GM21526 (cell line): ENCODE data around the gene TMEM17.

Source experiments
- ATAC-seq: cut with Tn5 transposase; IDR thresholded peaks from one replicate; pipeline ENCODE4 v1.9.1; 2021; ENCODE audit warnings: moderate library complexity; ENCODE audit not compliant: unreplicated experiment, low FRiP score

TMEM17 gene

GRCh38 chr2:62512384-62512783, 6.4 kb upstream of the TMEM17 start:
- no peak for ATAC-seq

GRCh38 chr2:62511636-62512035, 5.6 kb upstream of the TMEM17 start:
- ATAC-seq: no peak

- ATAC-seq: peak; percentile 25
Observed at GRCh38 chr2:62506421-62506750, 391 bp upstream of the TMEM17 start.

- no peak for ATAC-seq
Observed at GRCh38 chr2:62505109-62505749, 766 bp downstream of the TMEM17 start.

DNA sequence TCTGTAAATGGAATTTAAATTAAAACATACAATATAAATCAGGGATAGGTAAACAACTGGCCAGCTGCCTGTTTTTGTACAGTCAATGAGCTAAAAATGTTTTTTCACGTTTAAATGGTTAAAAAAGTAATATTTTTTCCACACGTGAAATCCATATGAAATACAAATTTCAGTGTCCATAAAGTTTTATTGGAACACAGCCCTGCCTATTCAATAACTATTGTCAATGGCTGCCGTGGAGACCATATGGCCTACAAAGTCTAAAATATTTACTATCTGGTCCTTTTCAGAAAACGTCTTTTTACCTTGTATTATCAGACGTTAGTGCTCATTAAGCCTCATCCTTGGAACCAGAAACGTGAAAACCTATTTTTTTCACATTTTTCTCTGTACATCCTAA, 1.3 kb downstream of the TMEM17 start:
- no peak for ATAC-seq

DNA sequence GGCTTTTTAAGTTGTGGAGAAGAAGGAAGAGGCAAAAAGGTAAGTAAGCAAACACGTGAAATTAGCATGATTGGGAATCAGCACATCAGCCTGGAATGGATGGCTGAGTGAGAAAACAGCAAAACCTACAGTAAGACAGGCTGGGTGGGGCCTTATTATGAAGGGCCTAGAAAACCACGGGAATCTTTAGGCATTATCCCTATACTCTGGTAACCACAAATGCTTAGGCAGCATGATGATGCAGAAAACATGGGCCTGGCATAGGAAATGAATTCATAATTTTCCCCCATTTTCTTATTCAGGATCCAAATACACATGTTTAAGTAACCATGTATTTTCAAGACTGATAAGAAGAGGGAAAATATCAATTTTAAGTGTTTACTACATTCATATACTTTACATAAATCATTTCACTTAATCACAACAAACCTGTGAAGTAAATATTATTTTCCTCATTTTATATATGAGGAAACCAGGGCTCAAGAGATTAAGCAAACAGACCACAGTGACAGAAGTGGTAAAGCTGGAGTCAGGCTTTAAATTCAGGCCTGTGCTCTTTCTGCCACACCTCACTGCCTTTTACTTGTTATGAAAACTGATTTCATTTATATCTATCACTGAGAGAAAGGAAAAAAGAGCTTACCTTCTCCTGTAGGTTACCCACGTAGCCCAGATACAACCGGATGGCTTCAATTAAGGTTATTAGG, 4.0 kb downstream of the TMEM17 start:
- no peak for ATAC-seq

- ATAC-seq: no peak
Observed at GRCh38 chr2:62501069-62501468, 4.9 kb downstream of the TMEM17 start.

- ATAC-seq: no peak
Observed at GRCh38 chr2:62499430-62500060, 6.5 kb downstream of the TMEM17 start.

GRCh38 chr2:62498739-62499138, 7.3 kb downstream of the TMEM17 start:
- no peak for ATAC-seq

DNA sequence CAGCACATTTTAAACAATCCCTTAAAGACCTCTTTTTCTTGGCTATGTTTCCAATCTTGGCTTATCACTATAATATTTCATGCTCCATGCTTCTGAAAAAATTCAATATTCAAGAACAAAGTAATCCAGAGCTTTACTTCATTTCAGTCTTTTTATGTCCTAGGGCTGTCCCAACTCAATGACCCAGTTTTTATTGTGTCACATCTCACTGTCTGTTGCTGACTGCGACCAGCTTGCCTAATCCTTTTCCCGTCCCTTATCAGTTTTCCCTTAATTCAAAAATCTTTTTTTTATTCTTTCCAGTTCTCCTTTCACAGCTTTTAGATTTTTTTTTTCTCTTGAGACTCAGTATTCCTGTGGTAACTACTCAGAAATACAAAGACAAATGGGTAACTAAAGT, 10.2 kb downstream of the TMEM17 start:
- ATAC-seq: no peak

GRCh38 chr2:62492048-62492447, 13.9 kb downstream of the TMEM17 start:
- no peak for ATAC-seq

DNA sequence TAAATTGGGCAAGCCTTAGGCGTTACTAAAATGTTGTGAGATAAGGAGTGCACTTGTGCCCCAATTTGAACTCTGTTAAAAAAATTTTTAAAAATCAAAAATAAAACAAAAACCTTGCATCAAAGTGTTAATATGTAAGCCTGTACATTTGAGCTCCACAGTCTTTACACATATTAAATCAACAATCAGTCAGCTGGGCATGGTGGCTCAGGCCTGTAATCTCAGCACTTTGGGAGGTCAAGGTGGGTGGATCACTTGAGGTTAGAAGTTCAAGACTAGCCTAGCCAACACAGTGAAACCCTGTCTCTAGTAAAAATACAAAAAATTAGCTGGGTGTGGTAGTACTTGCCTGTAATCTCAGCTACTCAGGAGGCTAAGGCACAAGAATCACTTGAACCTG, 16.3 kb downstream of the TMEM17 start:
- ATAC-seq: no peak

GRCh38 chr2:62489162-62489561, 16.8 kb downstream of the TMEM17 start:
- no peak for ATAC-seq

GRCh38 chr2:62486439-62486765, 19.6 kb downstream of the TMEM17 start:
- no peak for ATAC-seq

GRCh38 chr2:62485761-62486438, 20.1 kb downstream of the TMEM17 start:
- no peak for ATAC-seq

DNA sequence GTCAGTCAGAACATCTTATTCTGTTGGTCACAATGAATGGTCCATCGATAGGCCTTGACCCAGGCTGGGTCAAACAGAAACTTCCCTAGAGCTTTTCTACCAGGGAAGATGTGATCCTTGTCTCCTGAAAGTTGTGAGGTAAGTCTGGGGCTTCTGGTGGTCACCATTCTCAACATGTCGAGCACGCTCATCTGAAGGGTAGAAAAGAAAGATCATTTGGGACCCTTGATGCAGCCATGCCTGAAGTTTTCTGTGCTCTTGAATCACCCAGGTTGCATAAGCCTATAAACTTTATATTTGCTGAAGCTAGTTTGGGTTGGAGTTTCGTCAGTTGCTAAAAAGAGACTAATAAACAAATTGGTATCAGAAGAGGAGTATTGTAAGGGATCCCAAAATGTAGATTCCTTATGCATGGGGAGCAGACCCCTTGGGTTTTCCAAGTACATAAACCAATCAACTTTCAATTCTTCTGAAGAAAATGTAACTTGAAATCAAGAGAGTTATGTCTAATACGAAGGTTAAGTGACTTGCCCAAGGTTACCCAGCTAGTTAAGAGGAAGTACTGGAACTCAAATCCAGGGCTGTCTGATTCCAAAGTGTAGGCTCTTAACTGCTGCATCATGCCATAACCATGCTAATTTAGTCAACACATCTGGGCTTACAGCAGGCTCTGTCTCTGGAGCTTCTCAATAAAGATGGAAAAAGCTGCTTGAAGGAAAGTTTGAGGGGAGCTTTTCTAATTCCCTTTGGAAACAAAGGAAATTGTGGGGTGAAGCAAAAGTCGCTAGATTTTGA, 23.2 kb downstream of the TMEM17 start:
- ATAC-seq: no peak

DNA sequence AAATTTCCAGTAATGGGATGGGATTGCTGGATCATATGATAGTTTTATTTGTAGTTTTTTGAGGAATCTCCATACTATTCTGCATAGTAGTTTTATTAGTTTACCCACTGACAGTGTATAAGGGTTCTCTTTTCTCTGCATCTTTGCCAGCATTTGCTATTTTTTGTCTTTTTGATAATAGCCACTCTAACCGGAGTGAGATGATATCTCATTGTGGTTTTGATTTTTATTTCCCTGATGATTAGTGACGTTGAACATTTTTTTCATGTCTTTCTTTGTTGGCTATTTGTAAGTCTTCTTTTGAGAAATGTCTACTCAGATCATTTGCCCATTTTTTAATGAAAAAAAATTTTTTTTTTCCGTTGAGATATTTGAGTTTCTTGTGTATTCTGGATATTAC, 26.1 kb downstream of the TMEM17 start:
- no peak for ATAC-seq

DNA sequence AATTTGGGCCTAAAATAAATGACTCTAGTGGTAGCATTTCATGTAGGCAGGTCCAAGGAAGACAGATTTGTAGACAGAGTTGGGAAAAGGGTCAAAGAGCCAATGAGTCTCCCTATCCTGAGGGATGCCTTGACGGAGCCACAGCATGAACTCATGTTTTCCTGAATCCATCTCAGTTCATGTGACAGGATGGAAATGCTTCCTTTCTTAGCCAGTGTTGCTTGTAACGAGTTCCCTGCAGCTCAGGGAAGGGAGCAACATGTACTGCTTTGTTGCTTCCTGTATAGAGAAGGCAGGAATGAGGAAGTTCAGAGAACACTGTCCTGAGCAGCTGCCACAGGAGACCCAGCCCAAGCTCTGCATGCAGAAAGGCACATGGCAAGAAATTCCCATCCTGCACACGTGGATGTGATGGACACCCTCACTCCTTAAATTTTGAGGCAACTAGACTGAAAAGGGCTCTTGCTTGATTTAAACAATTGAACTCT, 27.9 kb downstream of the TMEM17 start:
- no peak for ATAC-seq

GRCh38 chr2:62477573-62477972, 28.4 kb downstream of the TMEM17 start:
- ATAC-seq: no peak

- ATAC-seq: no peak
Observed at GRCh38 chr2:62475172-62476011, 30.6 kb downstream of the TMEM17 start.
